Activated CD4-positive, alpha-beta T cell treated with anti-CD3 and anti-CD28 coated beads, Interleukin-2, amount 50 U/mL, for 48 hours (primary cell): Measurements from ENCODE around the gene UGGT2.
"Not testable (repeated sequence)": the region's sequence is repeated elsewhere in the genome, so short reads cannot be mapped to it uniquely, and the experiment has no call there.

ENCODE experiments used
- DNase-seq, 2 experiments: peaks; one replicate each; pipeline ENCODE4 v3.0.0-alpha.2; 2020

The UGGT2 gene

GRCh38 chr13:95789315-95789714 lies 263.9 kb downstream of the UGGT2 start:
- DNase-seq: not testable (repeated sequence)

- no peak for DNase-seq
Observed at GRCh38 chr13:95788100-95788463, 265.1 kb downstream of the UGGT2 start.

GRCh38 chr13:95787356-95788099 lies 265.7 kb downstream of the UGGT2 start:
- no peak for DNase-seq

GRCh38 chr13:95784900-95785290 lies 268.3 kb downstream of the UGGT2 start:
- no peak for DNase-seq

- no peak for DNase-seq
Observed at GRCh38 chr13:95784161-95784899, 268.9 kb downstream of the UGGT2 start.

- DNase-seq: no peak
Observed at GRCh38 chr13:95783747-95784146, 269.5 kb downstream of the UGGT2 start.

- not testable (repeated sequence) for DNase-seq
Observed at GRCh38 chr13:95781940-95782339, 271.3 kb downstream of the UGGT2 start.

GRCh38 chr13:95781016-95781415 lies 272.2 kb downstream of the UGGT2 start:
- DNase-seq: no peak

GRCh38 chr13:95779522-95779921 lies 273.7 kb downstream of the UGGT2 start:
- no peak for DNase-seq

- no peak for DNase-seq
Observed at GRCh38 chr13:95771905-95772304, 281.3 kb downstream of the UGGT2 start.

- no peak for DNase-seq
Observed at GRCh38 chr13:95763601-95764000, 289.6 kb downstream of the UGGT2 start.

GRCh38 chr13:95762626-95763025 lies 290.6 kb downstream of the UGGT2 start:
- not testable (repeated sequence) for DNase-seq

- no peak for DNase-seq
Observed at GRCh38 chr13:95756072-95756471, 297.1 kb downstream of the UGGT2 start.

- DNase-seq: no peak
Observed at GRCh38 chr13:95754069-95754468, 299.1 kb downstream of the UGGT2 start.

GRCh38 chr13:95752677-95753076 lies 300.5 kb downstream of the UGGT2 start:
- no peak for DNase-seq
